Right kidney (tissue), 1 donor: Measurements from ENCODE around the gene ARFRP1.

ENCODE experiments used
- DNase-seq: peaks from one replicate; pipeline ENCODE4 v3.0.0-alpha.2; 2016

Gene ARFRP1

GRCh38 chr20:63691711-63692435 lies 15.9 kb downstream of the ARFRP1 start:
- DNase-seq, result no peak

GRCh38 chr20:63690898-63691710 lies 16.7 kb downstream of the ARFRP1 start:
- no peak for DNase-seq

GRCh38 chr20:63690003-63690897 lies 17.5 kb downstream of the ARFRP1 start:
- DNase-seq, result no peak

GRCh38 chr20:63689046-63690002 lies 18.5 kb downstream of the ARFRP1 start:
- no peak for DNase-seq

GRCh38 chr20:63688228-63689045 lies 19.3 kb downstream of the ARFRP1 start:
- no peak for DNase-seq

GRCh38 chr20:63687419-63688178 lies 20.2 kb downstream of the ARFRP1 start:
- DNase-seq, result no peak

- peak; percentile 47 for DNase-seq
These were observed 21.1 kb downstream of the ARFRP1 start for GRCh38 chr20:63686492-63687321.

- no peak for DNase-seq
These were observed 21.7 kb downstream of the ARFRP1 start for GRCh38 chr20:63686094-63686491.

GRCh38 chr20:63685269-63686026 lies 22.3 kb downstream of the ARFRP1 start:
- no peak for DNase-seq

GRCh38 chr20:63682384-63683139 lies 25.2 kb downstream of the ARFRP1 start:
- no peak for DNase-seq

GRCh38 chr20:63681609-63682142 lies 26.1 kb downstream of the ARFRP1 start:
- no peak for DNase-seq

GRCh38 chr20:63680857-63681608 lies 26.7 kb downstream of the ARFRP1 start:
- no peak for DNase-seq

GRCh38 chr20:63680427-63680826 lies 27.3 kb downstream of the ARFRP1 start:
- no peak for DNase-seq

- no peak for DNase-seq
These were observed 27.9 kb downstream of the ARFRP1 start for GRCh38 chr20:63679799-63680305.

GRCh38 chr20:63678667-63679465 lies 28.9 kb downstream of the ARFRP1 start:
- DNase-seq, result no peak
